HepG2 (cell line): ENCODE data around the gene VWA1. TPM values are rescaled to one million over a fixed set of nuclear protein-coding genes. Genes with fewer than 3 reads are reported as not detected.

Experiments used
- ATAC-seq: fragments of 200-7000 bp; cut with Tn5 transposase; 3 replicates; pipeline ENCODE4 v1.9.1; 2020; ENCODE audit warnings: mild to moderate bottlenecking, moderate library complexity
- BruUV-seq: library from RNA; stranded (reverse); fragments of 400-500 nt; replicated peaks from 2 replicates; lab custom pipeline; 2021; lab: Mats Ljungman, UMichigan
- CTCF ChIA-PET: fragments of 300-600 bp; formaldehyde crosslinking; extraction: SDS; loops from one replicate; lab custom pipeline; 2021; ENCODE audit warnings: low total read pairs, inconsistent platforms, low intra/inter-chr PET ratio; lab: Yijun Ruan, JAX
- POLR2A ChIA-PET: fragments of 350-600 bp; sonication (Branson Sonifier 250); formaldehyde crosslinking; loops from one replicate; lab custom pipeline; 2020; ENCODE audit warnings: antibody characterized with exemption, inconsistent platforms; lab: Yijun Ruan, JAX
- DNase-seq: peaks from one replicate; pipeline ENCODE4 v3.0.0-alpha.2; 2015; ENCODE audit warnings: low spot score
- FAIRE-seq: peaks from 3 replicates; lab custom pipeline; 2011; peaks lifted over from hg19 to GRCh38; lab: Jason Lieb, UNC
- H2AFZ ChIP-seq: one replicate; pipeline ENCODE4 v1.6.1; 2011; ENCODE audit warnings: low read length, inconsistent platforms
- H3K27ac ChIP-seq: fragments of 300-600 bp; 3 replicates; pipeline ENCODE4 v1.8.0; 2011; ENCODE audit warnings: mixed run types, mild to moderate bottlenecking, mixed read lengths, low read length, inconsistent platforms; ENCODE audit not compliant: insufficient read depth; ENCODE audit errors: extremely low read length
- H3K27me3 ChIP-seq, 2 experiments: fragments of 200-600 bp in 1 of 2; 2 replicates in 1 of 2; 3 replicates in 1 of 2; pipeline versions ENCODE4 v1.6.0 to v1.8.0; 2011; ENCODE audit warnings: low read length in 2 of 2, mild to moderate bottlenecking in 2 of 2, moderate library complexity in 2 of 2, inconsistent platforms in 1 of 2; ENCODE audit not compliant: insufficient read depth in 2 of 2, control insufficient read depth in 1 of 2
- H3K36me3 ChIP-seq, 2 experiments: fragments of 200-600 bp in 1 of 2; replicated peaks in 1 of 2; 2 replicates in 1 of 2; 3 replicates in 1 of 2; pipeline versions ENCODE4 v1.5.1 to v1.8.0; 2011; ENCODE audit warnings: low read length in 2 of 2, inconsistent platforms in 1 of 2; ENCODE audit not compliant: insufficient read depth in 2 of 2, control insufficient read depth in 1 of 2
- H3K4me1 ChIP-seq: 2 replicates; pipeline ENCODE4 v1.5.1; 2012; ENCODE audit warnings: low read length, inconsistent platforms; ENCODE audit not compliant: insufficient read depth
- H3K4me2 ChIP-seq: 2 replicates; pipeline ENCODE4 v1.6.0; 2011; ENCODE audit warnings: low read depth, low read length, inconsistent platforms
- H3K4me3 ChIP-seq, 3 experiments: fragments of 200-600 bp in 1 of 3; sonication (generic), shearing (Covaris generic) in 1 of 3; replicated peaks in 1 of 3; 2 replicates each; pipeline ENCODE4 v1.5.1; 2011 to 2016; ENCODE audit warnings: low read length in 3 of 3, inconsistent platforms in 2 of 3, low read depth in 2 of 3, mild to moderate bottlenecking in 2 of 3, control low read depth in 1 of 3, mixed read lengths in 1 of 3; ENCODE audit not compliant: insufficient read depth in 1 of 3
- H3K79me2 ChIP-seq: one replicate; pipeline ENCODE4 v1.6.1; 2011; ENCODE audit warnings: low read length, inconsistent platforms; ENCODE audit not compliant: insufficient read depth
- H3K9ac ChIP-seq: 2 replicates; pipeline ENCODE4 v1.6.0; 2011; ENCODE audit warnings: mild to moderate bottlenecking, low read depth, low read length, inconsistent platforms; ENCODE audit not compliant: insufficient read depth
- H3K9me3 ChIP-seq: 2 replicates; pipeline ENCODE4 v1.5.1; 2012; ENCODE audit warnings: mild to moderate bottlenecking, low read length
- H4K20me1 ChIP-seq: 2 replicates; pipeline ENCODE4 v1.6.0; 2011; ENCODE audit warnings: inconsistent platforms, mild to moderate bottlenecking, low read length, moderate library complexity; ENCODE audit not compliant: insufficient read depth
- ATF4 ChIP-seq, 2 experiments: fragments of 450-650 bp in 1 of 2; sonication (generic) in 1 of 2; formaldehyde crosslinking; IDR thresholded peaks; 2 replicates each; pipeline versions ENCODE4 v1.5.0 to v1.8.0; 2020 to 2022; ENCODE audit warnings: mild to moderate bottlenecking in 1 of 2, missing genetic modification reagents in 1 of 2
- GFI1 ChIP-seq: sonication (generic); formaldehyde crosslinking; IDR thresholded peaks from 2 replicates; pipeline ENCODE4 v1.5.0; 2020; ENCODE audit warnings: missing genetic modification reagents, mild to moderate bottlenecking, borderline replicate concordance
- RERE ChIP-seq: IDR thresholded peaks from 2 replicates; pipeline ENCODE4 v1.6.1; 2016; ENCODE audit warnings: low read depth, missing genetic modification reagents, missing compliant biosample characterization
- ZFP62 ChIP-seq: sonication (generic); formaldehyde crosslinking; IDR thresholded peaks from 2 replicates; pipeline ENCODE4 v1.4.0; 2020; ENCODE audit warnings: missing genetic modification reagents
- ZNF550 ChIP-seq: sonication (generic); formaldehyde crosslinking; IDR thresholded peaks from 2 replicates; pipeline ENCODE4 v1.4.0; 2020; ENCODE audit warnings: mild to moderate bottlenecking, missing genetic modification reagents, borderline replicate concordance
- ZNF670 ChIP-seq: sonication (generic); formaldehyde crosslinking; IDR thresholded peaks from 2 replicates; pipeline ENCODE4 v1.8.0; 2022; ENCODE audit warnings: mild to moderate bottlenecking, missing genetic modification reagents, borderline replicate concordance
- ZNF839 ChIP-seq: sonication (generic); formaldehyde crosslinking; IDR thresholded peaks from 2 replicates; pipeline ENCODE4 v1.4.0; 2020; ENCODE audit warnings: missing genetic modification reagents, mild to moderate bottlenecking, borderline replicate concordance
- WGBS: methylation state at CpG from one replicate; pipeline ENCODE4 v1.1.6; 2017; ENCODE audit warnings: low lambda C conversion rate; 5-methylcytosine and 5-hydroxymethylcytosine counted together
- in situ Hi-C: cut with HindIII; loops from 2 replicates; pipeline ENCODE4 v1.10.0; 2017; ENCODE audit warnings: low pct_unique_long_range_greater_than_20kb; ENCODE audit not compliant: extremely low pct_ligation_motif_present
- intact Hi-C: fragments of 100-400 bp; cut with micrococcal nuclease; formaldehyde crosslinking; loops from one replicate; pipeline ENCODE4 v1.10.0; 2022; ENCODE audit not compliant: unreplicated experiment
- polyA plus RNA-seq, 8 experiments: library from polyadenylated mRNA; depleted of rRNA in 3 of 8; stranded (reverse) in 7 of 8; unstranded in 1 of 8; fragments of >200 nt; fragmentation: Illumina TruSeq in 4 of 8; extraction: Trizol in 4 of 8; gene quantifications; 2 replicates each; pipeline versions ENCODE4 v1.2.1 to v1.2.3, GENCODE V29; 2011 to 2016; ENCODE audit warnings: low read depth in 4 of 8, missing spikeins in 1 of 8, mixed read lengths in 1 of 8; ENCODE audit not compliant: insufficient read depth in 1 of 8
- total RNA-seq, 5 experiments: library from RNA; depleted of rRNA; stranded (reverse); fragments of >200 nt; fragmentation: Illumina TruSeq; extraction: Trizol; gene quantifications; 2 replicates each; pipeline ENCODE4 v1.2.3, GENCODE V29; 2016; ENCODE audit warnings: low read depth in 1 of 5
- TF ChIP-seq, protein P1 (sequence below), 2 experiments: sonication (generic) in 1 of 2; formaldehyde crosslinking in 1 of 2; IDR thresholded peaks; 2 replicates each; pipeline versions ENCODE4 v1.4.0 to v1.6.1; 2016 to 2020; ENCODE audit warnings: borderline replicate concordance in 1 of 2, low read depth in 1 of 2, mild to moderate bottlenecking in 1 of 2, missing genetic modification reagents in 1 of 2

The VWA1 gene
- total and polyA plus RNA-seq, 2 of the 13 experiments (the other 11 are each of a cell fraction or from before 2014, with no cell fraction given) = 40.9 to 57.5 TPM

DNA sequence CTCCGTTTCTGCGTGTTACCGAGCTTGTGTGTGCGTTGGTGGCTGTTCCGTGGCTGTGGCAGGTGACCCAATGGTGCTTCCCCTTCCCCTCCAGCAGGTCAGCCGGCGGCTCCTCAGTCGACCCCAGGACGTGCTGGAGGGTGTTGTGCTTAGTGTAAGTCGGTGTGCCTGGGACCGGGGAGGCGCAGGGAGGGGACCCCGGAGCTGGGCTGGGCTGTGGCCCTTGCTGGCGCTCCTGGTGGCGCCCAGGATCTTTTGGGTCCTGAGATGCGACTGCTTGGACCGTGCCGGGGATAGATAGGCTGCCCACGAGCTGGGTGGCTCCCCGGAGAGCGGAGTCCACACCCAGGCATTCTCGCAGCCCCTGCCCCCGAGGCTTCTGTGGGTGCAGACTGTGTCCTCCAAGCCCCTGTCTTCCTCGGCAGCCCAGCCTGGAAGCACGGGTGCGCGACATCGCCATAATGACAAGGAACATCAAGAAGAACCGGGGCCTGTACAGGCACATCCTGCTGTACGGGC is 19.9 kb downstream of the VWA1 start:
- no peak overlapping the region for H2AFZ ChIP-seq
- ChIA-PET CTCF (no interaction called here), POLR2A (no interaction called here)
- H3K9me3 ChIP-seq = no peaks in the 10 kb centered on the region
- H3K79me2 ChIP-seq = no peaks in the 10 kb centered on the region
- no peak for FAIRE-seq
- in situ Hi-C loops (no loop called here), intact Hi-C loops (no loop called here)
- H3K4me3 ChIP-seq = no peak overlapping the region
- H3K4me2 ChIP-seq = no peak overlapping the region
- no peak for DNase-seq
- H3K27ac ChIP-seq = no peak overlapping the region
- no peaks in the 10 kb centered on the region for H4K20me1 ChIP-seq
- no peaks in the 10 kb centered on the region for H3K36me3 ChIP-seq
- H3K9ac ChIP-seq = no peak overlapping the region
- peaks cover 5 to 14% of the 10 kb centered on the region in 2 experiments; a peak in 3 of 5 replicates for H3K27me3 ChIP-seq
- BruUV-seq = no TSS peak
- 64% methylated on average over 4 of the region's 30 CpGs for WGBS
- ATAC-seq = no peak; the same call in 2 of the 3 replicates
- H3K4me1 ChIP-seq = peaks cover 7% of the 10 kb centered on the region
- TF ChIP-seq ZNF839 (CRISPR knock-in tag) (no peak), ZNF670 (CRISPR knock-in tag) (no peak), RERE (CRISPR knock-in tag) (no peak), ZNF550 (CRISPR knock-in tag) (no peak), ZFP62 (CRISPR knock-in tag) (no peak), GFI1 (no peak), ATF4 (CRISPR knock-in tag; IDR thresholded peaks at IDR 0.05) (no peak)
- TF ChIP-seq, protein P1, sequence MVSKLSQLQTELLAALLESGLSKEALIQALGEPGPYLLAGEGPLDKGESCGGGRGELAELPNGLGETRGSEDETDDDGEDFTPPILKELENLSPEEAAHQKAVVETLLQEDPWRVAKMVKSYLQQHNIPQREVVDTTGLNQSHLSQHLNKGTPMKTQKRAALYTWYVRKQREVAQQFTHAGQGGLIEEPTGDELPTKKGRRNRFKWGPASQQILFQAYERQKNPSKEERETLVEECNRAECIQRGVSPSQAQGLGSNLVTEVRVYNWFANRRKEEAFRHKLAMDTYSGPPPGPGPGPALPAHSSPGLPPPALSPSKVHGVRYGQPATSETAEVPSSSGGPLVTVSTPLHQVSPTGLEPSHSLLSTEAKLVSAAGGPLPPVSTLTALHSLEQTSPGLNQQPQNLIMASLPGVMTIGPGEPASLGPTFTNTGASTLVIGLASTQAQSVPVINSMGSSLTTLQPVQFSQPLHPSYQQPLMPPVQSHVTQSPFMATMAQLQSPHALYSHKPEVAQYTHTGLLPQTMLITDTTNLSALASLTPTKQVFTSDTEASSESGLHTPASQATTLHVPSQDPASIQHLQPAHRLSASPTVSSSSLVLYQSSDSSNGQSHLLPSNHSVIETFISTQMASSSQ (IDR thresholded peaks at IDR 0.05; ENCODE audit: low read depth) = no peak
- TF ChIP-seq, protein P1 (CRISPR knock-in tag; IDR thresholded peaks at IDR 0.05; ENCODE audit: borderline replicate concordance) = no peak
